Karpas-422 (cell line): ENCODE results near the gene TGM4. TPM values are rescaled to one million over a fixed set of nuclear protein-coding genes. Genes with fewer than 3 reads are reported as not detected.
A peak's percentile ranks its signal among the peaks of the same experiment; 100 is the strongest.

ENCODE experiments used
- DNase-seq: peaks from one replicate; pipeline ENCODE4 v3.0.0-alpha.2; 2015
- H2AFZ ChIP-seq: fragments of 200-600 bp; sonication (generic); 2 replicates; pipeline ENCODE4 v1.6.1; 2014; ENCODE audit warnings: antibody characterized with exemption, low read length, mixed read lengths
- H3K27ac ChIP-seq: fragments of 200-600 bp; sonication (generic); 2 replicates; pipeline ENCODE4 v1.5.1; 2014; ENCODE audit warnings: mild to moderate bottlenecking, low read length, moderate library complexity
- H3K27me3 ChIP-seq: fragments of 200-600 bp; sonication (generic); 2 replicates; pipeline ENCODE4 v1.6.1; 2014; ENCODE audit warnings: low read length, mixed read lengths
- H3K36me3 ChIP-seq: fragments of 200-600 bp; sonication (generic); 2 replicates; pipeline ENCODE4 v1.6.1; 2014; ENCODE audit warnings: low read length, mixed read lengths; ENCODE audit not compliant: insufficient read depth
- H3K4me1 ChIP-seq: fragments of 200-600 bp; sonication (generic); 2 replicates; pipeline ENCODE4 v1.6.1; 2014; ENCODE audit warnings: mild to moderate bottlenecking, low read length, mixed read lengths
- H3K4me2 ChIP-seq: fragments of 200-600 bp; sonication (generic); 2 replicates; pipeline ENCODE4 v1.6.1; 2014; ENCODE audit warnings: low read length, low read depth, mild to moderate bottlenecking; ENCODE audit not compliant: poor library complexity, severe bottlenecking
- H3K4me3 ChIP-seq: fragments of 200-600 bp; sonication (generic); 2 replicates; pipeline ENCODE4 v1.5.1; 2014; ENCODE audit warnings: mild to moderate bottlenecking, antibody characterized with exemption, low read length, mixed read lengths
- H3K79me2 ChIP-seq: fragments of 200-600 bp; sonication (generic); 2 replicates; pipeline ENCODE4 v1.6.1; 2014; ENCODE audit warnings: mild to moderate bottlenecking, low read length, mixed read lengths
- H3K9ac ChIP-seq: fragments of 200-600 bp; sonication (generic); 2 replicates; pipeline ENCODE4 v1.6.0; 2014; ENCODE audit warnings: low read length
- H3K9me2 ChIP-seq: fragments of 200-600 bp; sonication (generic), shearing (Covaris generic); replicated peaks from 2 replicates; pipeline ENCODE4 v1.6.0; 2014; ENCODE audit warnings: mild to moderate bottlenecking, low read length, moderate library complexity; ENCODE audit not compliant: insufficient read depth
- H3K9me3 ChIP-seq: fragments of 300-700, 200-600 bp; sonication (generic); 2 replicates; pipeline ENCODE4 v1.6.1; 2014; ENCODE audit warnings: low read length, mixed read lengths
- H4K20me1 ChIP-seq: fragments of 200-600 bp; sonication (generic); 2 replicates; pipeline ENCODE4 v1.6.1; 2014; ENCODE audit warnings: mild to moderate bottlenecking, antibody characterized with exemption, low read length, low read depth; ENCODE audit not compliant: insufficient read depth
- total RNA-seq: library from RNA; depleted of rRNA; stranded (reverse); fragments of >200 nt; shearing (Covaris generic); gene quantifications from 2 replicates; pipeline ENCODE4 v1.2.3, GENCODE V29; 2014; ENCODE audit warnings: low replicate concordance; rRNA removed

Gene TGM4
- not detected in 2 replicates for total RNA-seq

GRCh38 chr3:44874308-44874707, at the start of gene TGM4:
Gene TGM4 (plus strand): TSS chr3:44874608. CDS start chr3:44874679, 71 bp downstream.
- H3K27me3 ChIP-seq, result no peaks in the 10 kb centered on the region
- H3K4me3 ChIP-seq, result no peak within 1 kb of the TSS
- no peaks in the 10 kb centered on the region for H4K20me1 ChIP-seq
- H3K9me2 ChIP-seq, result no peaks in the 10 kb centered on the region
- no peak within 1 kb of the TSS for H3K9ac ChIP-seq
- no peaks in the 10 kb centered on the region for H3K36me3 ChIP-seq
- 0 out of 2 replicates have a peak, but pooled peaks cover 4% of the 10 kb centered on the region for H3K4me1 ChIP-seq
- H3K9me3 ChIP-seq, result no peaks in the 10 kb centered on the region
- no peak within 1 kb of the TSS for H3K27ac ChIP-seq
- no peaks in the 10 kb centered on the region for H3K79me2 ChIP-seq
- DNase-seq, result no peak
- no peak within 1 kb of the TSS for H2AFZ ChIP-seq
- H3K4me2 ChIP-seq, result no peak within 1 kb of the TSS

GRCh38 chr3:44825264-44825925, 49.0 kb upstream of the TGM4 start:
- Histone ChIP-seq H3K36me3 (peaks cover 38% of the 10 kb centered on the region), H3K27ac (no peak overlapping the region), H3K9me3 (no peaks in the 10 kb centered on the region), H3K79me2 (peaks cover 4% of the 10 kb centered on the region; the same call in 1 of the 2 replicates), H3K27me3 (no peaks in the 10 kb centered on the region), H3K4me3 (no peak overlapping the region), H3K9ac (no peak overlapping the region), H3K9me2 (no peaks in the 10 kb centered on the region), H2AFZ (no peak overlapping the region), H3K4me2 (no peak overlapping the region), H4K20me1 (no peaks in the 10 kb centered on the region), H3K4me1 (no peaks in the 10 kb centered on the region)
- no peak for DNase-seq

GRCh38 chr3:44827196-44827595, 47.2 kb upstream of the TGM4 start:
- Histone ChIP-seq H3K9me3 (no peaks in the 10 kb centered on the region), H3K27me3 (no peaks in the 10 kb centered on the region), H3K9ac (no peak overlapping the region), H3K27ac (no peak overlapping the region), H3K4me2 (no peak overlapping the region), H3K4me1 (no peaks in the 10 kb centered on the region), H3K4me3 (no peak overlapping the region), H3K79me2 (peaks cover 4% of the 10 kb centered on the region; the same call in 1 of the 2 replicates), H3K36me3 (peaks cover 56% of the 10 kb centered on the region), H2AFZ (no peak overlapping the region), H4K20me1 (no peaks in the 10 kb centered on the region), H3K9me2 (no peaks in the 10 kb centered on the region)
- DNase-seq, result no peak

DNA sequence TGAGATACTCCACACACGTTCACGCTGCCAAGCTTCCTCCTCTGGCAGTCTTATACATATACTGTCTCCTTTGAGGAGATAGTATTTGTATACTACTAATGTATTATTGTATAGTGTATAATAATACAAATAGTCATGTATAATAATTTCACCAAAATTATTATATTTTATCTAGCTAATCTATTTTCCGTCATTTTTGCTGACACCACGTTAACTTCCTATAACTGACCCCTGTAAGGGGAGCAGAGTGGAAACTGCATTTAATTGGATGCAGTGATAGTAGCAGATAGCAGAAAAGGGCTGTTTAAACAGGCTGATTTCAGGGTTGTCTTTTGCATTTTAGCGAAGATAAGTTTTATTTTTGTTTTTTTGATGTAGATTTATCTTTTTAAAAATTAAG, 43.2 kb upstream of the TGM4 start:
- H3K4me3 ChIP-seq, result no peak overlapping the region
- H3K4me2 ChIP-seq, result no peak overlapping the region
- H3K9ac ChIP-seq, result no peak overlapping the region
- no peak overlapping the region for H3K27ac ChIP-seq
- no peaks in the 10 kb centered on the region for H3K9me2 ChIP-seq
- H3K27me3 ChIP-seq, result no peaks in the 10 kb centered on the region
- H2AFZ ChIP-seq, result no peak overlapping the region
- peaks cover 7% of the 10 kb centered on the region for H3K9me3 ChIP-seq
- peaks cover 72% of the 10 kb centered on the region for H3K36me3 ChIP-seq
- H3K79me2 ChIP-seq, result no peaks in the 10 kb centered on the region
- H3K4me1 ChIP-seq, result no peaks in the 10 kb centered on the region
- DNase-seq, result no peak
- no peaks in the 10 kb centered on the region for H4K20me1 ChIP-seq

DNA sequence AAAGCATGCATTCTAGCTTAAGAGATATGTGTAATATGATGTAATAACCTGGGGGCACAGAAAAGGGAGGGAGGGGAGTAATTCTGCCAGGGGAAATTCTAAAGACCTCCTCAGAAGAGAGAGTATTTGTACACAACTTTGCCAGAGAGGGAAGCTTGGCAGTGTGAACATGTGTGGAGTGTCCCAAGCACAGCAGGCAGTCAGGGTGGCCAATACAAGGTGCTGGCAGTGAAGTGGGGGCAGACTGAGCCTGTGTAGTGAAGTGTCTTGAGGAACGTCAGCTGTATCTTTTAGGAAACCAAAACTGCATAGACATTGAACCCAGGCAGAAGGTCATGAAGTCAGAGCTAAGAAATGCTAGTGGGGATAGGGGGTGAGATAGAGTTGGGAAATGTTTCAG, 42.4 kb upstream of the TGM4 start:
- no peak for DNase-seq

GRCh38 chr3:44832965-44833364, 41.4 kb upstream of the TGM4 start:
- Histone ChIP-seq H3K79me2 (no peaks in the 10 kb centered on the region), H3K4me2 (no peak overlapping the region), H3K9me2 (no peaks in the 10 kb centered on the region), H3K9ac (no peak overlapping the region), H2AFZ (no peak overlapping the region), H3K4me1 (no peaks in the 10 kb centered on the region), H3K27ac (no peak overlapping the region), H3K4me3 (no peak overlapping the region), H3K27me3 (no peaks in the 10 kb centered on the region), H4K20me1 (no peaks in the 10 kb centered on the region), H3K36me3 (peaks cover 74% of the 10 kb centered on the region), H3K9me3 (peaks cover 14% of the 10 kb centered on the region)
- DNase-seq, result no peak

More for the DNA sequence above, 42.4 kb upstream of the TGM4 start:
- Histone ChIP-seq H3K4me3 (no peak overlapping the region), H3K4me1 (no peaks in the 10 kb centered on the region), H3K27me3 (no peaks in the 10 kb centered on the region), H2AFZ (no peak overlapping the region), H3K79me2 (no peaks in the 10 kb centered on the region), H3K9me3 (peaks cover 14% of the 10 kb centered on the region), H3K9ac (no peak overlapping the region), H3K4me2 (no peak overlapping the region), H3K36me3 (peaks cover 72% of the 10 kb centered on the region), H3K9me2 (no peaks in the 10 kb centered on the region), H3K27ac (no peak overlapping the region), H4K20me1 (no peaks in the 10 kb centered on the region)

DNA sequence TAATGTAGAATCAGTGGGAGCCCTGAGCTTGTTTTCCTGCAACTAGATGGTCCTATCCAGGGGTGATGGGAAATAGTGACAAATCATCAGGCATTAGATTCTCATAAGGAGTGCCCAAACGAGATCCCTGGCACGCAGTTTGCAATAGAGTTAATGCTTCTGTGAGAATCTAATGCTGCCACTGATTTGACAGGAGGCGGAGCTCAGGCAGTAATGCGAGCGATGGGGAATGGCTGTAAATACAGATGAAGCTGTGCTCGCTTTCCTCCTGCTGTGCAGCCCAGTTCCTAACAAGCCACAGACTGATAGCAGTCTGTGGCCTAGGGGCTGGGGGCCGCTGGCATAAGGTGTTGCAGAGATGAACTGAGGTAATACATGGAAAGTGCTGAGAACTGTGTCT, 41.0 kb upstream of the TGM4 start:
- H3K4me1 ChIP-seq, result no peaks in the 10 kb centered on the region
- no peak overlapping the region for H3K4me2 ChIP-seq
- H3K4me3 ChIP-seq, result no peak overlapping the region
- peaks cover 73% of the 10 kb centered on the region for H3K36me3 ChIP-seq
- H3K79me2 ChIP-seq, result no peaks in the 10 kb centered on the region
- H2AFZ ChIP-seq, result no peak overlapping the region
- DNase-seq, result peak; percentile 27
- no peaks in the 10 kb centered on the region for H3K27me3 ChIP-seq
- H3K9me2 ChIP-seq, result no peaks in the 10 kb centered on the region
- no peak overlapping the region for H3K9ac ChIP-seq
- H3K27ac ChIP-seq, result no peak overlapping the region
- no peaks in the 10 kb centered on the region for H4K20me1 ChIP-seq
- peaks cover 14% of the 10 kb centered on the region for H3K9me3 ChIP-seq

DNA sequence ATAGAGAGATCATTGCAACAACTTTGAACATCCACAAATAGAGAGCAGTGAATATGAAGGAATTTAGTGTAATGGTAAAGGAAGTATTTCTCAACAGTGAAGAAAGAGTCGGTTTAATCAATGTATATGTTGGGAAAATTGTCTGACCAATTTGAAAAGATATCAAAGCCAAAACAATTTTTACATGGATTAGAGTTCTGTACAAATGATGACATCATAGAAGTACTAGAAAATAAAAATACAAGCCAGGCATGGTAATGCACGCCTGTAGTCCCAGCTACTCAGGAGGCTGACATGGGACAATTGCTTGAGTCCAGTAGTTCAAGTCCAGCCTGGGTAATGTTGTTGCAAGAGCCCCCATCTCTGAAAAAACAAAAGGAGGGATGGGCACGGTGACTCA, 38.7 kb upstream of the TGM4 start:
- no peaks in the 10 kb centered on the region for H3K9me2 ChIP-seq

More for the DNA sequence above, 38.7 kb upstream of the TGM4 start:
- Histone ChIP-seq H3K4me3 (no peak overlapping the region), H3K9ac (no peak overlapping the region), H4K20me1 (no peaks in the 10 kb centered on the region), H3K9me3 (peaks cover 14% of the 10 kb centered on the region), H3K4me2 (no peak overlapping the region), H3K4me1 (no peaks in the 10 kb centered on the region), H3K27ac (no peak overlapping the region), H2AFZ (no peak overlapping the region), H3K27me3 (no peaks in the 10 kb centered on the region), H3K36me3 (peaks cover 70% of the 10 kb centered on the region), H3K79me2 (no peaks in the 10 kb centered on the region)
- peak; percentile 10 for DNase-seq
